ENCODE measurements around the gene PIN1. TPM values are rescaled to one million over a fixed set of nuclear protein-coding genes. Genes with fewer than 3 reads are reported as not detected.

Gene PIN1
- total and polyA plus RNA-seq, 2 of the 8 experiments (the other 6 are each of a cell fraction or from before 2014, with no cell fraction given) = 78.3 to 90.8 TPM

Small RNA genes lying within 50 kb of the gene (small RNA-seq; reads per million reads assigned to genes)
- not detected for gene RF00156 (ENCODE audit: insufficient read depth)

Other genes starting within 250 kb of the PIN1 start
- 57.6 and 64.7 TPM in 2 replicates for gene ZNF561, start 214.1 kb upstream of the PIN1 start, total RNA-seq (2021; fragmentation: NEBNext Ultra II Directional; extraction: Animal tissue kit (Norgen Biotek cat#: 25700))
- 25.0 and 28.6 TPM in 2 replicates for gene ZNF561, start 214.1 kb upstream of the PIN1 start, polyA plus RNA-seq (2011; rRNA removed)
- gene ZNF562, start 160.2 kb upstream of the PIN1 start, total RNA-seq (2021; fragmentation: NEBNext Ultra II Directional; extraction: Animal tissue kit (Norgen Biotek cat#: 25700)) = 2.5 and 2.6 TPM in 2 replicates
- gene ZNF562, start 160.2 kb upstream of the PIN1 start, polyA plus RNA-seq (2011; rRNA removed) = 0.12 and 0.20 TPM in 2 replicates
- 9.0 and 9.2 TPM in 2 replicates for gene ZNF846, start 66.6 kb upstream of the PIN1 start, total RNA-seq (2021; fragmentation: NEBNext Ultra II Directional; extraction: Animal tissue kit (Norgen Biotek cat#: 25700))
- 4.5 and 4.8 TPM in 2 replicates for gene ZNF846, start 66.6 kb upstream of the PIN1 start, polyA plus RNA-seq (2011; rRNA removed)
- 24.6 and 26.7 TPM in 2 replicates for gene FBXL12, start 16.2 kb upstream of the PIN1 start, total RNA-seq (2021; fragmentation: NEBNext Ultra II Directional; extraction: Animal tissue kit (Norgen Biotek cat#: 25700))
- 62.3 and 89.1 TPM in 2 replicates for gene FBXL12, start 16.2 kb upstream of the PIN1 start, polyA plus RNA-seq (2011; rRNA removed)
- gene UBL5, start 7.4 kb upstream of the PIN1 start, total RNA-seq (2021; fragmentation: NEBNext Ultra II Directional; extraction: Animal tissue kit (Norgen Biotek cat#: 25700)) = 384 and 416 TPM in 2 replicates
- gene UBL5, start 7.4 kb upstream of the PIN1 start, polyA plus RNA-seq (2011; rRNA removed) = 1,137 and 1,209 TPM in 2 replicates
- gene OLFM2, start 101.2 kb downstream of the PIN1 start, total RNA-seq (2021; fragmentation: NEBNext Ultra II Directional; extraction: Animal tissue kit (Norgen Biotek cat#: 25700)) = 68.2 and 72.0 TPM in 2 replicates
- gene OLFM2, start 101.2 kb downstream of the PIN1 start, polyA plus RNA-seq (2011; rRNA removed) = 151 and 238 TPM in 2 replicates
- 0.74 and 0.75 TPM in 2 replicates for gene COL5A3, start 175.2 kb downstream of the PIN1 start, total RNA-seq (2021; fragmentation: NEBNext Ultra II Directional; extraction: Animal tissue kit (Norgen Biotek cat#: 25700))
- gene COL5A3, start 175.2 kb downstream of the PIN1 start, polyA plus RNA-seq (2011; rRNA removed) = 0.67 and 1.2 TPM in 2 replicates
- not detected in 2 replicates for gene RDH8, start 178.2 kb downstream of the PIN1 start, total RNA-seq (2021; fragmentation: NEBNext Ultra II Directional; extraction: Animal tissue kit (Norgen Biotek cat#: 25700))
- gene RDH8, start 178.2 kb downstream of the PIN1 start, polyA plus RNA-seq (2011; rRNA removed) = 0.38 and 0.58 TPM in 2 replicates